Measurements from ENCODE around the gene MAP2K6. TPM values are rescaled to one million over a fixed set of nuclear protein-coding genes. Genes with fewer than 3 reads are reported as not detected.

MAP2K6 gene
- total and polyA plus RNA-seq, 7 donors = 1.6 to 51.4 (median 9.7) TPM

- H3K4me3 ChIP-seq = no peak overlapping the region
- peaks cover 0 to 5% (median 3%) of the 10 kb centered on the region in 4 donors for H3K9me3 ChIP-seq
- WGBS, 2 donors = 77 to 84% methylated on average over 3 of the region's 3 CpGs
- no peak for DNase-seq
- H3K4me1 ChIP-seq = peaks cover 0 to 8% (median 5%) of the 10 kb centered on the region in 4 donors
- H3K27ac ChIP-seq = no peak overlapping the region
- H3K36me3 ChIP-seq = no peaks in the 10 kb centered on the region
- intact Hi-C loops (cut with DNase I) = no loop called here
- TF ChIP-seq POLR2A (IDR thresholded peaks at IDR 0.05) (no peak), EP300 (IDR thresholded peaks at IDR 0.05) (no peak), POLR2AphosphoS5 (IDR thresholded peaks at IDR 0.05) (no peak), CTCF (IDR thresholded peaks at IDR 0.05) (no peak)
- H3K27me3 ChIP-seq = no peaks in the 10 kb centered on the region
Measured at GRCh38 chr17:69557339-69557738, 142.8 kb downstream of the MAP2K6 start.

GRCh38 chr17:69558796-69559195, 144.3 kb downstream of the MAP2K6 start:
- WGBS, 2 donors = 82 to 86% methylated on average over 6 of the region's 6 CpGs
- DNase-seq = no peak
- Histone ChIP-seq H3K36me3 (no peaks in the 10 kb centered on the region), H3K9me3 (no peaks in the 10 kb centered on the region), H3K4me3 (no peak overlapping the region), H3K4me1 (peaks cover 0 to 8% (median 5%) of the 10 kb centered on the region in 4 donors), H3K27me3 (no peaks in the 10 kb centered on the region), H3K27ac (no peak overlapping the region)
- no peak for TF ChIP-seq EP300 (IDR thresholded peaks at IDR 0.05)
- TF ChIP-seq POLR2AphosphoS5 (IDR thresholded peaks at IDR 0.05) = no peak
- no peak for TF ChIP-seq POLR2A (IDR thresholded peaks at IDR 0.05)
- TF ChIP-seq CTCF (IDR thresholded peaks at IDR 0.05) = no peak
- intact Hi-C loops (cut with DNase I) = no loop called here

- 59 to 66% methylated on average over 3 of the region's 3 CpGs for WGBS, 2 donors
- no peak for DNase-seq
- intact Hi-C loops (cut with DNase I) = no loop called here
- no peaks in the 10 kb centered on the region for H3K36me3 ChIP-seq
- H3K4me3 ChIP-seq = no peak overlapping the region
- H3K27ac ChIP-seq = no peak overlapping the region
- H3K4me1 ChIP-seq = peaks cover 0 to 8% (median 5%) of the 10 kb centered on the region in 4 donors
- no peaks in the 10 kb centered on the region for H3K9me3 ChIP-seq
- H3K27me3 ChIP-seq = no peaks in the 10 kb centered on the region
- no peak for TF ChIP-seq POLR2A (IDR thresholded peaks at IDR 0.05)
Measured at GRCh38 chr17:69560987-69561441, 146.5 kb downstream of the MAP2K6 start.

GRCh38 chr17:69561462-69561861, 147.0 kb downstream of the MAP2K6 start:
- TF ChIP-seq POLR2AphosphoS5 (IDR thresholded peaks at IDR 0.05) (no peak), CTCF (IDR thresholded peaks at IDR 0.05) (no peak), POLR2A (IDR thresholded peaks at IDR 0.05) (no peak), EP300 (IDR thresholded peaks at IDR 0.05) (no peak)
- DNase-seq = no peak
- Histone ChIP-seq H3K4me1 (peaks cover 0 to 8% (median 5%) of the 10 kb centered on the region in 4 donors), H3K4me3 (no peak overlapping the region), H3K36me3 (no peaks in the 10 kb centered on the region), H3K9me3 (no peaks in the 10 kb centered on the region), H3K27me3 (no peaks in the 10 kb centered on the region), H3K27ac (no peak overlapping the region)
- intact Hi-C loops (cut with DNase I) = no loop called here
- 85 to 87% methylated on average over 3 of the region's 3 CpGs for WGBS, 2 donors

- DNase-seq = no peak
- WGBS, 2 donors = 89 to 91% methylated on average over 7 of the region's 7 CpGs
Measured at GRCh38 chr17:69565447-69565846, 150.9 kb downstream of the MAP2K6 start.

More at GRCh38 chr17:69565447-69565846, 150.9 kb downstream of the MAP2K6 start:
- Histone ChIP-seq H3K9me3 (no peaks in the 10 kb centered on the region), H3K27me3 (no peaks in the 10 kb centered on the region), H3K27ac (no peak overlapping the region), H3K4me1 (peaks cover 0 to 8% (median 8%) of the 10 kb centered on the region in 4 donors), H3K4me3 (no peak overlapping the region), H3K36me3 (no peaks in the 10 kb centered on the region)
- intact Hi-C loops (cut with DNase I) = loop anchor here (2.0 to 5.0 kb wide), 2 partner anchors 573 to 987 kb away; no protein-coding TSS in a partner anchor
- TF ChIP-seq POLR2A (IDR thresholded peaks at IDR 0.05) (no peak), POLR2AphosphoS5 (IDR thresholded peaks at IDR 0.05) (no peak), EP300 (IDR thresholded peaks at IDR 0.05) (no peak), CTCF (IDR thresholded peaks at IDR 0.05) (no peak)
